ENCODE measurements around the gene NUDC. TPM values are rescaled to one million over a fixed set of nuclear protein-coding genes. Genes with fewer than 3 reads are reported as not detected.

Gene NUDC
- total RNA-seq, 4 donors from 2014 or later: 44.1 to 80.2 (median 55.9) TPM

GRCh38 chr1:26996024-26996423 is 74.5 kb downstream of the NUDC start:
- intact Hi-C loops (cut with DNase I): loop anchor here (5.0 kb wide), 2 partner anchors 46 to 101 kb away; no protein-coding TSS in a partner anchor
- WGBS, 2 donors: 71 to 100% methylated on average over 1 of the region's 1 CpG
- Histone ChIP-seq H3K4me3 (replicated peaks in 1 of 3) (no peak overlapping the region), H3K27me3 (no peaks in the 10 kb centered on the region), H3K4me1 (peaks cover 22 to 39% of the 10 kb centered on the region in 2 donors), H3K27ac (no peak overlapping the region), H3K9me3 (no peaks in the 10 kb centered on the region), H3K36me3 (no peaks in the 10 kb centered on the region)
- no peak for DNase-seq
- TF ChIP-seq CTCF (IDR thresholded peaks at IDR 0.05) (no peak), POLR2A (IDR thresholded peaks at IDR 0.05) (no peak)

Other genes starting within 250 kb of the NUDC start
- gene ARID1A, start 225.7 kb upstream of the NUDC start, total RNA-seq: 10 to 100 TPM; 44.1 to 97.3 (median 78.4) TPM
- gene PIGV, start 133.8 kb upstream of the NUDC start, total RNA-seq: 10 to 100 TPM; 20.5 to 39.4 (median 27.8) TPM
- gene ZDHHC18, start 95.1 kb upstream of the NUDC start, total RNA-seq: 10 to 100 TPM; 11.4 to 33.1 (median 21.4) TPM
- gene SFN, start 58.6 kb upstream of the NUDC start, total RNA-seq: under 1 TPM in 3 of 4 donors, not detected in 1; 0.54 to 0.73 (median 0.54) TPM
- gene GPN2, start 31.5 kb upstream of the NUDC start, total RNA-seq: 10 to 100 TPM; 14.3 to 18.8 (median 16.4) TPM
- gene GPATCH3, start 21.3 kb upstream of the NUDC start, total RNA-seq: 10 to 100 TPM in 3 of 4 donors, 1 to 10 TPM in 1; 8.6 to 12.5 (median 11.6) TPM
- gene NR0B2, start 7.8 kb upstream of the NUDC start, total RNA-seq: not detected
- 10 to 100 TPM; 13.2 to 30.3 (median 22.6) TPM for gene KDF1, start 38.7 kb downstream of the NUDC start, total RNA-seq
- 1 to 10 TPM; 2.9 to 8.5 (median 6.5) TPM for gene TRNP1, start 71.9 kb downstream of the NUDC start, total RNA-seq
- 10 to 100 TPM in 3 of 4 donors, 1 to 10 TPM in 1; 4.7 to 21.0 (median 11.8) TPM for gene TENT5B, start 91.1 kb downstream of the NUDC start, total RNA-seq
- gene SLC9A1, start 233.4 kb downstream of the NUDC start, total RNA-seq: 10 to 100 TPM; 13.3 to 26.1 (median 19.9) TPM